ENCODE data around the gene SERPINA1.
A peak's percentile ranks its signal among the peaks of the same experiment; 100 is the strongest.

DNA sequence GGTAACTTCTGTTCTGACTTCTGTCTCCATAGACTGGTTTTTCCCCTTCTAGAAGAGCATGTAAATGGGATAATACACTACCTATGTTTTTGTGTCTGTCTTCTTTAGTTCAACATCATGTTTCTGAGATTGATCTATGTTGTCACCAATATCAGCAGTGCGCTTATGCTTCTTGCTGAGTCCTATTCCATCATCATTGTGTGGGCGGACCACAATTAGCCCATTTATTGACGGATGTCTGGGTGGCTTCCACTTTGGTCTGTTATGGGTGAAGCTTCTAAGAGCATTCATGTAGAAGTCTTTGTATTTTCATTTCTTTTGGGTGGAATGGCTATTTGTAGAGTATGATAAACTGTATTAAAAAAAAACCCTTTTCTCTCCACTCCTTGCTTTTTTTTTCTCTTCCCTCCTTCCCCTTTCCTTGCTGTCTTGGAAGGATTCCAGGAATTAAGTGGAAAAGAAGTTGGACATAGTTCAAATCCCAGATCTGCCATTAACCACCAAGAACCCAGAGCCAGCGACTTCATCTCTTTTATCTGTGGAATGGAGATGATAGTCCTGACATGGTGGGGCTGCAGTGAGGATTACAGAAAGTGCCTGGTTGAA is 7.0 kb upstream of the SERPINA1 start:
- TF ChIP-seq, protein P1, sequence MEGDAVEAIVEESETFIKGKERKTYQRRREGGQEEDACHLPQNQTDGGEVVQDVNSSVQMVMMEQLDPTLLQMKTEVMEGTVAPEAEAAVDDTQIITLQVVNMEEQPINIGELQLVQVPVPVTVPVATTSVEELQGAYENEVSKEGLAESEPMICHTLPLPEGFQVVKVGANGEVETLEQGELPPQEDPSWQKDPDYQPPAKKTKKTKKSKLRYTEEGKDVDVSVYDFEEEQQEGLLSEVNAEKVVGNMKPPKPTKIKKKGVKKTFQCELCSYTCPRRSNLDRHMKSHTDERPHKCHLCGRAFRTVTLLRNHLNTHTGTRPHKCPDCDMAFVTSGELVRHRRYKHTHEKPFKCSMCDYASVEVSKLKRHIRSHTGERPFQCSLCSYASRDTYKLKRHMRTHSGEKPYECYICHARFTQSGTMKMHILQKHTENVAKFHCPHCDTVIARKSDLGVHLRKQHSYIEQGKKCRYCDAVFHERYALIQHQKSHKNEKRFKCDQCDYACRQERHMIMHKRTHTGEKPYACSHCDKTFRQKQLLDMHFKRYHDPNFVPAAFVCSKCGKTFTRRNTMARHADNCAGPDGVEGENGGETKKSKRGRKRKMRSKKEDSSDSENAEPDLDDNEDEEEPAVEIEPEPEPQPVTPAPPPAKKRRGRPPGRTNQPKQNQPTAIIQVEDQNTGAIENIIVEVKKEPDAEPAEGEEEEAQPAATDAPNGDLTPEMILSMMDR (IDR thresholded peaks at IDR 0.05; ENCODE audit: low read depth, low read length, missing input control), result no peak
- TF ChIP-seq EGR1 (IDR thresholded peaks at IDR 0.05; ENCODE audit: low read depth in 2 of 2) (peak in 1 of 2 donors; percentile 72), JUND (IDR thresholded peaks at IDR 0.05) (no peak)
